CD1c-positive myeloid dendritic cell (primary cell): ENCODE measurements around the gene SNX5.

ENCODE experiments used
- DNase-seq: peaks from one replicate; pipeline ENCODE4 v3.0.0-alpha.2; 2016; ENCODE audit errors: extremely low spot score

SNX5 gene

GRCh38 chr20:17968366-17969277 is at the start of gene SNX5, which contains the start of gene MGME1:
Gene SNX5, minus strand, starts transcription at chr20:17968794. Its CDS starts 369 bp downstream, at chr20:17968425.
Gene MGME1, plus strand, starts transcription at chr20:17969018. Its CDS starts 842 bp downstream, at chr20:17969860.
- peak; percentile 100 for DNase-seq

GRCh38 chr20:18018100-18018499 is 49.5 kb upstream of the SNX5 start:
- no peak for DNase-seq

GRCh38 chr20:18016772-18017171 is 48.2 kb upstream of the SNX5 start:
- DNase-seq: no peak

GRCh38 chr20:18014411-18014810 is 45.8 kb upstream of the SNX5 start:
- no peak for DNase-seq

GRCh38 chr20:18012901-18013300 is 44.3 kb upstream of the SNX5 start:
- DNase-seq: no peak

GRCh38 chr20:18011951-18012645 is 43.5 kb upstream of the SNX5 start:
- no peak for DNase-seq

GRCh38 chr20:18011482-18011881 is 42.9 kb upstream of the SNX5 start:
- no peak for DNase-seq

- no peak for DNase-seq
These were observed 40.5 kb upstream of the SNX5 start for GRCh38 chr20:18009116-18009515.

- no peak for DNase-seq
These were observed 39.1 kb upstream of the SNX5 start for GRCh38 chr20:18007534-18008292.

GRCh38 chr20:18006684-18007083 is 38.1 kb upstream of the SNX5 start:
- DNase-seq: no peak

GRCh38 chr20:18005990-18006364 is 37.4 kb upstream of the SNX5 start:
- DNase-seq: no peak

GRCh38 chr20:18005170-18005989 is 36.8 kb upstream of the SNX5 start:
- no peak for DNase-seq

- no peak for DNase-seq
These were observed 35.9 kb upstream of the SNX5 start for GRCh38 chr20:18004384-18005031.

GRCh38 chr20:18003897-18004296 is 35.3 kb upstream of the SNX5 start:
- DNase-seq: no peak

- DNase-seq: no peak
These were observed 32.7 kb upstream of the SNX5 start for GRCh38 chr20:18001131-18001921.

GRCh38 chr20:17999566-17999965 is 31.0 kb upstream of the SNX5 start:
- no peak for DNase-seq

- no peak for DNase-seq
These were observed 29.9 kb upstream of the SNX5 start for GRCh38 chr20:17998446-17998845.

GRCh38 chr20:17995967-17996819 is 27.6 kb upstream of the SNX5 start:
- DNase-seq: peak; percentile 77

- DNase-seq: no peak
These were observed 25.0 kb upstream of the SNX5 start for GRCh38 chr20:17993546-17993945.
